ENCODE data around the gene ETFA.

Gene ETFA

GRCh38 chr15:76239786-76240185, 71.5 kb downstream of the ETFA start:
- Mint-ChIP-seq H3K4me1 (ENCODE audit: low read depth) (no peaks in the 10 kb centered on the region), H3K27me3 (no peaks in the 10 kb centered on the region), H3K36me3 (peaks cover 4% of the 10 kb centered on the region), H3K27ac (no peak overlapping the region), H3K9me3 (ENCODE audit: low read depth) (no peaks in the 10 kb centered on the region), H3K4me3 (no peak overlapping the region)

- Mint-ChIP-seq H3K36me3 (no peaks in the 10 kb centered on the region), H3K9me3 (ENCODE audit: low read depth) (no peaks in the 10 kb centered on the region), H3K27me3 (no peaks in the 10 kb centered on the region), H3K4me3 (no peak overlapping the region), H3K4me1 (ENCODE audit: low read depth) (no peaks in the 10 kb centered on the region), H3K27ac (no peak overlapping the region)
These were observed 74.9 kb downstream of the ETFA start for GRCh38 chr15:76236350-76236749.

GRCh38 chr15:76235186-76235826, 76.0 kb downstream of the ETFA start:
- Mint-ChIP-seq H3K4me1 (ENCODE audit: low read depth) (no peaks in the 10 kb centered on the region), H3K9me3 (ENCODE audit: low read depth) (no peaks in the 10 kb centered on the region), H3K36me3 (peaks cover 3% of the 10 kb centered on the region), H3K27ac (no peak overlapping the region), H3K27me3 (no peaks in the 10 kb centered on the region), H3K4me3 (no peak overlapping the region)

GRCh38 chr15:76234337-76234889, 76.9 kb downstream of the ETFA start:
- H3K36me3 Mint-ChIP-seq: peaks cover 3% of the 10 kb centered on the region
- H3K4me3 Mint-ChIP-seq: no peak overlapping the region
- no peak overlapping the region for H3K27ac Mint-ChIP-seq
- no peaks in the 10 kb centered on the region for H3K4me1 Mint-ChIP-seq (ENCODE audit: low read depth)
- no peaks in the 10 kb centered on the region for H3K9me3 Mint-ChIP-seq (ENCODE audit: low read depth)
- no peaks in the 10 kb centered on the region for H3K27me3 Mint-ChIP-seq

GRCh38 chr15:76233921-76234320, 77.3 kb downstream of the ETFA start:
- Mint-ChIP-seq H3K27ac (no peak overlapping the region), H3K4me3 (no peak overlapping the region), H3K4me1 (ENCODE audit: low read depth) (no peaks in the 10 kb centered on the region), H3K27me3 (no peaks in the 10 kb centered on the region), H3K36me3 (peaks cover 3% of the 10 kb centered on the region), H3K9me3 (ENCODE audit: low read depth) (no peaks in the 10 kb centered on the region)

GRCh38 chr15:76229266-76229665, 82.0 kb downstream of the ETFA start:
- peaks cover 8% of the 10 kb centered on the region for H3K36me3 Mint-ChIP-seq
- no peak overlapping the region for H3K27ac Mint-ChIP-seq
- no peaks in the 10 kb centered on the region for H3K27me3 Mint-ChIP-seq
- H3K9me3 Mint-ChIP-seq (ENCODE audit: low read depth): no peaks in the 10 kb centered on the region
- no peak overlapping the region for H3K4me3 Mint-ChIP-seq
- no peaks in the 10 kb centered on the region for H3K4me1 Mint-ChIP-seq (ENCODE audit: low read depth)

GRCh38 chr15:76223521-76223920, 87.7 kb downstream of the ETFA start:
- Mint-ChIP-seq H3K27ac (no peak overlapping the region), H3K4me3 (no peak overlapping the region), H3K27me3 (no peaks in the 10 kb centered on the region), H3K4me1 (ENCODE audit: low read depth) (peaks cover 2% of the 10 kb centered on the region), H3K9me3 (ENCODE audit: low read depth) (no peaks in the 10 kb centered on the region), H3K36me3 (peaks cover 22% of the 10 kb centered on the region)

GRCh38 chr15:76222159-76222558, 89.1 kb downstream of the ETFA start:
- Mint-ChIP-seq H3K9me3 (ENCODE audit: low read depth) (no peaks in the 10 kb centered on the region), H3K4me1 (ENCODE audit: low read depth) (peaks cover 2% of the 10 kb centered on the region), H3K4me3 (no peak overlapping the region), H3K27me3 (no peaks in the 10 kb centered on the region), H3K36me3 (peaks cover 21% of the 10 kb centered on the region), H3K27ac (no peak overlapping the region)

- Mint-ChIP-seq H3K4me1 (ENCODE audit: low read depth) (peaks cover 2% of the 10 kb centered on the region), H3K36me3 (peaks cover 22% of the 10 kb centered on the region), H3K4me3 (no peak overlapping the region), H3K27me3 (no peaks in the 10 kb centered on the region), H3K9me3 (ENCODE audit: low read depth) (no peaks in the 10 kb centered on the region), H3K27ac (no peak overlapping the region)
These were observed 90.0 kb downstream of the ETFA start for GRCh38 chr15:76221085-76221767.

GRCh38 chr15:76217882-76218217, 93.4 kb downstream of the ETFA start:
- Mint-ChIP-seq H3K4me3 (no peak overlapping the region), H3K27ac (no peak overlapping the region), H3K27me3 (no peaks in the 10 kb centered on the region), H3K4me1 (ENCODE audit: low read depth) (peaks cover 2% of the 10 kb centered on the region), H3K9me3 (ENCODE audit: low read depth) (no peaks in the 10 kb centered on the region), H3K36me3 (peaks cover 19% of the 10 kb centered on the region)

- Mint-ChIP-seq H3K4me3 (no peak overlapping the region), H3K36me3 (peaks cover 19% of the 10 kb centered on the region), H3K4me1 (ENCODE audit: low read depth) (peaks cover 2% of the 10 kb centered on the region)
These were observed 94.0 kb downstream of the ETFA start for GRCh38 chr15:76217029-76217881.

GRCh38 chr15:76215634-76216033, 95.6 kb downstream of the ETFA start:
- Mint-ChIP-seq H3K9me3 (ENCODE audit: low read depth) (no peaks in the 10 kb centered on the region), H3K36me3 (peaks cover 19% of the 10 kb centered on the region), H3K4me3 (no peak overlapping the region), H3K4me1 (ENCODE audit: low read depth) (peaks cover 2% of the 10 kb centered on the region), H3K27ac (no peak overlapping the region), H3K27me3 (no peaks in the 10 kb centered on the region)

More at GRCh38 chr15:76217029-76217881, 94.0 kb downstream of the ETFA start:
- Mint-ChIP-seq H3K27ac (no peak overlapping the region), H3K9me3 (ENCODE audit: low read depth) (no peaks in the 10 kb centered on the region), H3K27me3 (no peaks in the 10 kb centered on the region)

- Mint-ChIP-seq H3K4me3 (no peak overlapping the region), H3K27ac (no peak overlapping the region), H3K9me3 (ENCODE audit: low read depth) (no peaks in the 10 kb centered on the region), H3K4me1 (ENCODE audit: low read depth) (no peaks in the 10 kb centered on the region), H3K36me3 (peaks cover 17% of the 10 kb centered on the region), H3K27me3 (no peaks in the 10 kb centered on the region)
These were observed 101.3 kb downstream of the ETFA start for GRCh38 chr15:76209942-76210341.

GRCh38 chr15:76209523-76209922, 101.7 kb downstream of the ETFA start:
- H3K36me3 Mint-ChIP-seq: peaks cover 17% of the 10 kb centered on the region
- no peaks in the 10 kb centered on the region for H3K4me1 Mint-ChIP-seq (ENCODE audit: low read depth)
- no peaks in the 10 kb centered on the region for H3K27me3 Mint-ChIP-seq
- no peaks in the 10 kb centered on the region for H3K9me3 Mint-ChIP-seq (ENCODE audit: low read depth)
- no peak overlapping the region for H3K4me3 Mint-ChIP-seq
- no peak overlapping the region for H3K27ac Mint-ChIP-seq

GRCh38 chr15:76208786-76209424, 102.4 kb downstream of the ETFA start:
- Mint-ChIP-seq H3K36me3 (peaks cover 17% of the 10 kb centered on the region), H3K4me3 (no peak overlapping the region)

More at GRCh38 chr15:76208786-76209424, 102.4 kb downstream of the ETFA start:
- Mint-ChIP-seq H3K4me1 (ENCODE audit: low read depth) (no peaks in the 10 kb centered on the region), H3K9me3 (ENCODE audit: low read depth) (no peaks in the 10 kb centered on the region), H3K27me3 (no peaks in the 10 kb centered on the region), H3K27ac (no peak overlapping the region)
